Endothelial cell of umbilical vein (primary cell): ENCODE data around the gene FEN1. TPM values are rescaled to one million over a fixed set of nuclear protein-coding genes. Genes with fewer than 3 reads are reported as not detected.

ENCODE experiments used
- BruUV-seq: library from RNA; stranded (reverse); fragments of 400-500 nt; replicated peaks from 2 replicates; lab custom pipeline; 2021; lab: Mats Ljungman, UMichigan
- CTCF ChIA-PET: fragments of 300-600, 350-600 bp; sonication (Branson Sonifier 250); formaldehyde crosslinking; loops from one replicate; lab custom pipeline; 2021; ENCODE audit warnings: antibody characterized with exemption, inconsistent platforms; lab: Charles Lee
- POLR2A ChIA-PET: fragments of 300-600, 350-600 bp; sonication (Branson Sonifier 250); formaldehyde crosslinking; loops from one replicate; lab custom pipeline; 2021; ENCODE audit warnings: antibody characterized with exemption, inconsistent platforms; lab: Charles Lee
- DNase-seq: peaks from one replicate; pipeline ENCODE4 v3.0.0-alpha.2; 2011; ENCODE audit warnings: low read depth, low spot score
- FAIRE-seq: peaks from 2 replicates; lab custom pipeline; 2011; peaks lifted over from hg19 to GRCh38; lab: Jason Lieb, UNC
- H2AFZ ChIP-seq: 2 replicates; pipeline ENCODE4 v1.6.0; 2012; ENCODE audit warnings: low read depth, low read length, control low read depth, inconsistent platforms
- H3K27ac ChIP-seq: 2 replicates; pipeline ENCODE4 v1.5.1; 2011; ENCODE audit warnings: low read depth, mild to moderate bottlenecking, control low read depth, low read length, moderate library complexity; ENCODE audit not compliant: insufficient read depth
- H3K27me3 ChIP-seq, 2 experiments: 2 replicates each; pipeline versions ENCODE4 v1.6.0 to v1.6.1; 2011; ENCODE audit warnings: low read length in 2 of 2, mixed read lengths in 1 of 2; ENCODE audit not compliant: control insufficient read depth in 2 of 2, insufficient read depth in 2 of 2
- H3K36me3 ChIP-seq, 2 experiments: 2 replicates in 1 of 2; 3 replicates in 1 of 2; pipeline ENCODE4 v1.5.1; 2011; ENCODE audit warnings: low read length in 2 of 2, mild to moderate bottlenecking in 1 of 2, moderate library complexity in 1 of 2; ENCODE audit not compliant: control insufficient read depth in 2 of 2, insufficient read depth in 2 of 2; ENCODE audit errors: extremely low read depth in 1 of 2
- H3K4me1 ChIP-seq: 3 replicates; pipeline ENCODE4 v1.5.1; 2011; ENCODE audit warnings: mild to moderate bottlenecking, low read length; ENCODE audit not compliant: control insufficient read depth, insufficient read depth; ENCODE audit errors: extremely low read depth
- H3K4me2 ChIP-seq: 2 replicates; pipeline ENCODE4 v1.6.1; 2011; ENCODE audit warnings: low read length, control low read depth, mixed read lengths; ENCODE audit not compliant: insufficient read depth
- H3K4me3 ChIP-seq, 3 experiments: fragments of 200-600 bp in 1 of 3; sonication (generic), shearing (Covaris generic) in 1 of 3; replicated peaks in 1 of 3; 2 replicates each; pipeline ENCODE4 v1.5.1; 2011 to 2016; ENCODE audit warnings: control low read depth in 3 of 3, low read length in 3 of 3, mild to moderate bottlenecking in 2 of 3, inconsistent platforms in 1 of 3, low read depth in 1 of 3, moderate library complexity in 1 of 3; ENCODE audit not compliant: insufficient read depth in 1 of 3
- H3K79me2 ChIP-seq: 2 replicates; pipeline ENCODE4 v1.6.0; 2012; ENCODE audit warnings: low read length, inconsistent platforms; ENCODE audit not compliant: control insufficient read depth, insufficient read depth
- H3K9ac ChIP-seq: replicated peaks from 2 replicates; pipeline ENCODE3; 2011; ENCODE audit warnings: low read length, control low read depth; ENCODE audit not compliant: insufficient read depth; ENCODE audit errors: extremely low read depth
- H3K9me1 ChIP-seq: replicated peaks from 3 replicates; pipeline ENCODE4 v1.6.0; 2011; ENCODE audit warnings: mild to moderate bottlenecking, low read length; ENCODE audit not compliant: control insufficient read depth, insufficient read depth; ENCODE audit errors: extremely low read depth
- H3K9me3 ChIP-seq: replicated peaks from 2 replicates; pipeline ENCODE4 v1.5.1; 2012; ENCODE audit warnings: low read length, inconsistent platforms; ENCODE audit not compliant: control insufficient read depth, insufficient read depth
- H4K20me1 ChIP-seq: replicated peaks from 2 replicates; pipeline ENCODE3; 2011; ENCODE audit warnings: mild to moderate bottlenecking, low read length; ENCODE audit not compliant: control insufficient read depth, insufficient read depth; ENCODE audit errors: extremely low read depth
- CTCF ChIP-seq, 2 donors: IDR thresholded peaks; 1 replicate in 1 of 2; 2 replicates in 1 of 2; pipeline ENCODE4 v1.5.1; 2011; ENCODE audit warnings: low read length in 2 of 2, mild to moderate bottlenecking in 2 of 2, moderate library complexity in 2 of 2, control low read depth in 1 of 2, inconsistent platforms in 1 of 2, low read depth in 1 of 2; ENCODE audit not compliant: insufficient read depth in 1 of 2; ENCODE audit errors: extremely low read depth in 1 of 2
- EZH2 ChIP-seq: IDR thresholded peaks from 2 replicates; pipeline ENCODE4 v1.6.1; 2012; ENCODE audit warnings: borderline replicate concordance, low read depth, mild to moderate bottlenecking, moderate library complexity, low read length, inconsistent platforms; ENCODE audit not compliant: severe bottlenecking
- FOS ChIP-seq: IDR thresholded peaks from 2 replicates; pipeline ENCODE4 v1.6.1; 2011; ENCODE audit warnings: mild to moderate bottlenecking, low read length, moderate library complexity, borderline replicate concordance; ENCODE audit not compliant: insufficient read depth
- GATA2 ChIP-seq: IDR thresholded peaks from 2 replicates; pipeline ENCODE4 v1.7.0; 2011; ENCODE audit warnings: low read depth, mild to moderate bottlenecking, moderate library complexity, mixed read lengths, low read length; ENCODE audit not compliant: insufficient read length, insufficient read depth
- JUN ChIP-seq: IDR thresholded peaks from 2 replicates; pipeline ENCODE4 v1.6.1; 2011; ENCODE audit warnings: borderline replicate concordance, low read depth; ENCODE audit not compliant: insufficient read length, insufficient read depth
- MAX ChIP-seq: IDR thresholded peaks from 2 replicates; pipeline ENCODE4 v1.6.1; 2011; ENCODE audit not compliant: insufficient read depth, insufficient read length
- MYC ChIP-seq: IDR thresholded peaks from one replicate; pipeline ENCODE4 v1.6.1; 2011; ENCODE audit warnings: mild to moderate bottlenecking, low read depth, low read length
- POLR2A ChIP-seq: IDR thresholded peaks from 2 replicates; pipeline ENCODE4 v1.6.1; 2012; ENCODE audit warnings: low read depth, mild to moderate bottlenecking, control low read depth, low read length
- POLR2AphosphoS5 ChIP-seq: IDR thresholded peaks from 2 replicates; pipeline ENCODE4 v1.6.1; 2012; ENCODE audit warnings: low read depth, mild to moderate bottlenecking, control low read depth, low read length, moderate library complexity; ENCODE audit not compliant: insufficient read depth
- dilution Hi-C: fragments of 300-500 bp; cut with MboI; formaldehyde crosslinking; loops from one replicate; pipeline ENCODE4 v1.15.0; 2019; ENCODE audit warnings: low sequenced_read_pairs; ENCODE audit not compliant: extremely low pct_ligation_motif_present
- intact Hi-C: fragments of 100-400 bp; cut with micrococcal nuclease; formaldehyde crosslinking; loops from one replicate; pipeline ENCODE4 v1.10.0; 2022
- polyA plus RNA-seq, 4 experiments: library from polyadenylated mRNA; depleted of rRNA in 3 of 4; stranded (reverse) in 3 of 4; unstranded in 1 of 4; fragments of >200 nt; gene quantifications; 2 replicates each; pipeline versions ENCODE4 v1.2.1 to v1.2.3, GENCODE V29; 2011 to 2012; ENCODE audit warnings: missing spikeins in 1 of 4
- total RNA-seq: library from RNA; stranded (reverse); gene quantifications from 2 replicates; pipeline ENCODE4 v1.2.3, GENCODE V29; 2021

The FEN1 gene
- total and polyA plus RNA-seq, 2 donors (not counting 3 experiments of a cell fraction or from before 2014, with no cell fraction given) = 29.3 to 60.5 TPM

- Histone ChIP-seq H3K4me2 (no peak overlapping the region), H3K27ac (no peak overlapping the region), H3K9me3 (no peaks in the 10 kb centered on the region), H3K4me3 (no peak overlapping the region), H2AFZ (no peak overlapping the region), H3K27me3 (no peaks in the 10 kb centered on the region), H3K9me1 (no peaks in the 10 kb centered on the region), H3K4me1 (peaks cover 25% of the 10 kb centered on the region), H3K79me2 (peaks cover 60% of the 10 kb centered on the region), H3K36me3 (peaks cover 3 to 6% of the 10 kb centered on the region in 2 experiments), H4K20me1 (no peaks in the 10 kb centered on the region), H3K9ac (no peak overlapping the region)
- POLR2A ChIA-PET = no interaction called here
- no peak for DNase-seq
- dilution Hi-C loops (no loop called here), intact Hi-C loops (loop anchor here (2.0 kb wide), 1 partner anchor 51 kb away; no protein-coding TSS in a partner anchor)
- TF ChIP-seq MYC (no peak), FOS (no peak), POLR2A (no peak), POLR2AphosphoS5 (no peak), JUN (no peak), CTCF (IDR thresholded peaks at IDR 0.05; ENCODE audit: extremely low read depth in 1 of 2, insufficient read depth in 1 of 2, low read depth in 1 of 2, low read length in 2 of 2) (no peak), GATA2 (no peak), MAX (no peak), EZH2 (no peak)
- CTCF ChIA-PET = interaction anchor here (0.8 to 4.4 kb wide), 12 partner anchors 14 to 312 kb away, joined by 3 to 112 read pairs (median 18); partner anchors contain the start of genes FADS2 and FADS3
- FAIRE-seq = no peak
- no TSS peak for BruUV-seq
Observed at GRCh38 chr11:61795876-61796526, 3.3 kb downstream of the FEN1 start.
